GM21529 (cell line): ENCODE measurements around the gene ATP6V0D1.
"Not testable (repeated sequence)": the region's sequence is repeated elsewhere in the genome, so short reads cannot be mapped to it uniquely, and the experiment has no call there.

Source experiments
- ATAC-seq: cut with Tn5 transposase; IDR thresholded peaks from one replicate; pipeline ENCODE4 v1.9.1; 2021; ENCODE audit not compliant: unreplicated experiment

ATP6V0D1 gene

DNA sequence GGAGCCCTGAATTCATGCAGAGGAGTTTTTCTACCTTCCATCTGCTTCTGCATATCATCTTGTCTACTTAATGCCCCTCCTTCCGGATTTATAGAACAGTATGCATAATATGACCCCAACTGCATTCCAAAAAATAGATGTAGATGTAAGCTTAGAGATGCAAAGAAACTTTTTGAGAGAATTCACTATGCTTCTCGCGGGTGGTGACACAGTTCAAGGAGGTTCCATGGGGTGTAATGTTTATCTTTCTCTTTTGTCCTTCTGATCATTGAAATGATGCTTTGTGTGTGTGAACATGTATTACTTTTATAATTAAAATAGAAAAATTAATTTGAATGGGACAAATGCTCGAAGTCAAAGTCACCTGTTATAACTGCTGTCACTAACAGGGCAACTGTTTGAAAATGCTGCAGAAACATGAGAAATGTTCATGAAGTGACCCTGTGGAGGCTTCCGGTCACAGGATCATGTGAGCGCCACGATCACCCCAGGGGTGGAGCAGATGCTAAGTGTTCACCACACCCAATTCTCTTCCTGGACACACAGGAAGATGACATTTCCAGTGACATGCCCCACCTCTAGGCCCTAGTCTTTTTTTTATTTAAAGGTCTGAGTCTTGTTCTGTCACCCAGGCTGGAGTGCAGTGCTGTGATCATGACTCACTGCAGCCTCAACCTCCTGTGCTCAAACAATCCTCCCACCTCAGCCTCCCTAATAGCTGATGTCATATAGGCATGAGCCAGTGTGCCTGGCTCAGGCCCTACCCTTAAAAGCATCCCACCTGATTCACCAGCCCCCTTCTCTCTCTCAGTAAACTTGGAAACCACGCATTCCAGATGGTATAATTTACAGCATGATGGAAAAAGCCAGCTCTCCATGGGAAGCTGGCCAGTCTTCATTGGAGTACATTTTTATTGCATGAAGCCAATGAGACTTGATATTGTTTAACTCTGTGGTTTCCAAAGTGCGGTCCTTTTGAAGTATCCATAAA is 23.4 kb upstream of the ATP6V0D1 start:
- peak; percentile 79 for ATAC-seq

DNA sequence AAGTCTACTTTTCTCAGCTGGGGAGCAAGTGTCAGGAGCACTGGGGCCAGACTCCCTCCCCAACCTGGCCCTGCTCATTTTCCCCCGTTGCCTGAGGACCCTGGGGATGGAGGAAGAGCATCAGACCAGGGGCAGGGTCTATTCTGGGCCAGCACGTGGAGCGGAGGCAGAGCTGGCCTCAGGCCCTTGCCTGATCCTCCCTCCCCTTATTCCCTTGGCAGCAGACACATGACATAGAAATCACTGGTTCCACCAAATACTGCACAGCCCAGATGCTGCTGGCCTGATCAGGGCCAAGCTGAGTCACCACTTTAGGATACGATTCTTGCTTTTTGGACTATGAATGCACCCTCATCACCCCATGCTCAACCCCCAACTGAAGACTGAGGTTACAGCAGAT is 18.1 kb upstream of the ATP6V0D1 start:
- ATAC-seq, result no peak

DNA sequence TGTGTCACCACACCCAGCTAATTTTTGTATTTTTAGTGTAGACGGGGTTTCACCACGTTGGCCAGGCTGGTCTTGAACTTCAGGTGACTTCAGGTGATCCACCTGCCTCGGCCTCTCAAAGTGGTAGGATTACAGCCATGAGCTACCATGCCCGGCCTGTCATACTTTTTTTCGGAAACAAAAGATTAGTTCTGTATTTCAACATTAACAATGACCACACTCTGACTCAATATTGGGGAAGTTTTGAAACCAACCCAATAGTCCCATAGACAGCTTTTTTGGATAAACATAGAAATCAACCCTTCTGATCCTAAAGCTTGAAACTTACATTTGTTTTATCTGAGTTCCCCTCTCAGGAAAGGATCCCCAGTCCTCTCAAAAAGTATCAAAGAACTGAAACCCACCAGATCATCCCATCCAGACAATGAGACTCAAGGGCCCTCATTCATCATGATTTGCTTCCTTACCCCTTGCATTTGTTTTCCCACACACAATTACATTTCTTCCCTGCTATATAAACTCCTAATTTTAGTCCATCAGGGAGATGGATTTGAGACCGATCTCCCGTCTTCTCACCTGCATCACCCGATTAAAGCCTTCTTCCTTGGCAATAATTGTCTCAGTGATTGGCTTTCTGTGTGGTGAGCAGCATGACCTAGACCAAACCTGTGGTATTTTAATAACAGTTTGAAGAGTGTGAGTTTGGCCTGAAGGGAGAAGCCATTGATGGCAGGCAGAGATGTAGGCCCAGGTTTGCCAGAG is 9.6 kb upstream of the ATP6V0D1 start:
- no peak for ATAC-seq

DNA sequence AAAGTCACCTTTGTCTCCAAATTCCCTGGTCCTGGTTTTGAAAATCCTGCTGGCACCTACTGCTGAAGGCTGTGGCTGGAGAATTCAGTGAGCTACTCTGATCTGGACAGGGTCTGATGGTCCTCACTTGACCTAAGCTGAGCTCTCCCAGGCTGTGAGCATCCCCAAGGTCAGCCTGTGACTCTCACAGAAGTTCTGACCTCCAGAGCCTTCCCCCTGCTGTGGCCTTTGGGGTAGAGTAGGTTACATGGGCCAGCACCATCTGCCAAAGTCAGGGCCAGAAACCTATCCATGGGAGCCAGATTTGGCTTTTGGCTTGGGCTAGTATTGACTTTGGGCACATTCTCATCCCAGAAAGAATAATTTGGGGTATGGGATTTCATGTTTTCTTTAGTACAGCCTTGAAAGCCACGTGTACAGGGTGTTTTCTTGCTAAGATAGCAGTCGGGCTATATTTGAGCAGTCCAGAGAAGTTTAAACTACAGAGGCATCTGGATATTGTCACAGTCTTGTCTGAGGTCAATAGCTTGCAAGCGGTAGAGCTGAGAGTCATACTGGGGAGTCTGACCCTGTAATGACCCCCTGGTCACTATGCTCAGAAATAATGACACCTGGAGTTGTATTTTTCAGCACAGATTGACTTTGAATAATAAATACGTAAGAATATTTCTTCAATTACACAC is 8.6 kb upstream of the ATP6V0D1 start:
- ATAC-seq, result no peak

DNA sequence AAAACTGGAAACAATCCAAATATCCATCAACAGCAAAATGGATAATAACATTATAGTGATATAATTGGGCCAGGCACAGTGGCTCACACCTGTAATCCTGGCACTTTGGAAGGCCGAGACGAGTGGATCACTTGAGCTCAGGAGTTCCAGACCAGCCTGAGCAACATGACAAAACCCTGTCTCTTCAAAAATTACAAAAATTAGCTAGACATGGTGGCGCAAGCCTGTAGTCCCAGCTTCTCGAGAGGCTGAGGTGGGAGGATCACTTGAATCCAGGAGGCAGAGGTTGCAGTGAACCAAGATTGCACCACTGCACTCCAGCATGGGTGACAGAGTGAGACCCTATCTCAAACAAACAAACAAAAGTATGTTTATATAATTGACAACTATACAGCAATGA is 6.6 kb upstream of the ATP6V0D1 start:
- not testable (repeated sequence) for ATAC-seq

DNA sequence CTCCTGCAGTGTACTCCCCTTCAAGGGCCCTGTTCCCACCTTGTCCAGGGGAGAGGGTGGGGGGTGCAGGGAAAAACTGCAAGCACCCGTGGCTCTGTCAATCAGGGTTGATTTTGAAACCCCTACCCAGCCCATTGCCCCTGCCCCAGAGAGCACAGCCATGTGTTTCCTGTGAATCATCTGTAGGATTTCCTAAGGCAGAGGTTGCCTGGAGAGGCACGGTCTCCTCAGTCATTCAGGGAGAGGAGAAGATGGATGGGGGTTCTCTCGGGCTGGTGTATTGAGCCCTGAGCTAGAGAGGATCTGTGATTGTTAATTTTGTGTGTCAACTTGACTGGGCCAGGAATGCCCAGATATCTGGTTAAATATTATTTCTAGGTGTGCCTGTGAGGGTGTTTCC is 5.8 kb upstream of the ATP6V0D1 start:
- no peak for ATAC-seq

DNA sequence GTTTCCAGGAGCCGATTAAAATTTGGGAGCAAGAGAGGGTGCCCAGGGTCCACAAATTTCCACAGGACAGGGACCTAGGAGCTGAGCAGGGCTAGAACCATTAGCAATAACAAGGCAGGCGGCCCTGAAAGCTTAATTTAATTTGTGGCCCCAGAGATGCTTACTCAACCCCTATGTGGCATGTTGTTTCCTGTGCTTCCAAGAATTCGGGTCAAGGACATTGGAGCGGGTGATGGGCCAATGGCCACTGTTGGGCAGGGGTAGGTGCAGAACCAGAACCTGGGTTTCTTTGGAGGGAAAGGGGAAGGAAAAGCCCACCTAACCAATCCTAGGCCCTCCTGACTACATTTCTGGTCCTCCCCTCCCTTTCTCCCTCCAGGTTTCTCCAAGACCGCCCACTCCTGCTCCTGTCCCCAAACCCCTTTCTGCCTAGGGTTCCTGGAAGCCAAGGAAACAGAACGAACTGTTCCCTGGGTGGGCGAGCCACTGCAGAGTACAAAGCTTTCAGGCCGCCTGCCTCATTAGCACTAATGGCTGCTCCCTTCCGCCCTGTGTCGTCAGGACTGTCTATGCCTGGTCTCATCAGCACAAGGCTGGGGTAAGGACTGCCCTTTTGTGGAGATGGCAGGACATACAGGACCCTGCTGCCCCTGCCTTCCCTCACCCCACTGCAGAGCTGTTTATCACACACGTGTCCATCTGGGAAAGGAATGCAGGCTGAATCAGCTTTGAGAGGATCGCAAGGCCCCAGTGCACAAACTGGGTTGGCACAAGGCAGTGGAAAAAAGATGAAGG is 3.0 kb upstream of the ATP6V0D1 start:
- ATAC-seq, result no peak

DNA sequence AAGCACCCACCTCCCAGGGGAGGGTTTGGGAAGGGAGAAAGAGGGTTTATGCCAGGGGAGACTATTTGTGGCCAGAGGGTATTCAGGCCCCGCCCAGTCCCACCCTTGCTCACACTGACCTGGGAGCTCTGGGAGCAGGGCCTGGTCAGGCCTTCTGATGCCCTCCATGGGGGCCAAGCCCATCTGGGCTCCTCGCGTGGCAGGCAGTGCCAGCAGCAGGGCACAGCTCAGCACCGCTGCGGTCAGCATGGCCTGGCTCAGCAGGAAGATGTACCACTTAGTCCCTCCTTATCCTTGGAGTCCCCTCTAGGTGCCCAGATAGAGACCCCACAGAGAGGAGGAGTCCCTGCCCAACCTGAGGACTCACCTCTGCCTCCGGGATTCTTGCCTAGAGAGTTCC is 2.2 kb upstream of the ATP6V0D1 start, which contains the start of gene AGRP:
AGRP (minus strand) TSS at position 398 of the 400 bp plus-strand sequence; CDS start at position 249, 149 bp downstream.
- ATAC-seq, result no peak

DNA sequence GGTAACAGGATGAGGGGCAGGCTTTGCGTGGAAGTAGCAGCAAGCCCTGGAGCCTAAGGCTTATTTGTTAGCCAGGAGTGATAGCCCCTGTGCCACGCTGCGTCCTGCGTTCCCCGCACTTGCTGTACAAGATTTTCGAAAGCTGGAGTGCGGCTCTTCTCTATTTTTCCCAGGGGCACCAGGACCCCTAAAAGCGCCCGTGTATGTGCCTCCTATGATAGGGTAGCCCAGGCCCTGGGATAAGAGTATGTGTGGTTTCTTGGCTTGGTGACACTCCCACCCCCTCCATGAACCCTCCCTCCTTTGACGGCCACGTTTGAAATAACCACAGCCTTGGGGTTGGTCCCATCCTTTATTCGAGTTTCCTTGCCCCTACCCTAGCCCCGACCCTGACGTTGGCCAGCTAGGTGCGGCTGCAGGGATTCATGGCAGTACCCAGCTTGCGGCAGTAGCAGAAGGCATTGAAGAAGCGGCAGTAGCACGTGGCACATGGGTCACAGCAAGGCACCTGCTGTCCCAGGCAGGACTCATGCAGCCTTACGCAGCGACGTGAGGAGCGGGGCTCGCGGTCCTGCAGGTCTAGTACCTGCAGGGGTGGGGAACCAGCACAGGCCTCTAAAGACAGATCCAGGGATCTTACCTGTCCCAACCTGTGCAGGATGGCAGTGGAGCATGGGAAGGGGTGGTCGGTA is 1.4 kb upstream of the ATP6V0D1 start:
- ATAC-seq, result no peak

DNA sequence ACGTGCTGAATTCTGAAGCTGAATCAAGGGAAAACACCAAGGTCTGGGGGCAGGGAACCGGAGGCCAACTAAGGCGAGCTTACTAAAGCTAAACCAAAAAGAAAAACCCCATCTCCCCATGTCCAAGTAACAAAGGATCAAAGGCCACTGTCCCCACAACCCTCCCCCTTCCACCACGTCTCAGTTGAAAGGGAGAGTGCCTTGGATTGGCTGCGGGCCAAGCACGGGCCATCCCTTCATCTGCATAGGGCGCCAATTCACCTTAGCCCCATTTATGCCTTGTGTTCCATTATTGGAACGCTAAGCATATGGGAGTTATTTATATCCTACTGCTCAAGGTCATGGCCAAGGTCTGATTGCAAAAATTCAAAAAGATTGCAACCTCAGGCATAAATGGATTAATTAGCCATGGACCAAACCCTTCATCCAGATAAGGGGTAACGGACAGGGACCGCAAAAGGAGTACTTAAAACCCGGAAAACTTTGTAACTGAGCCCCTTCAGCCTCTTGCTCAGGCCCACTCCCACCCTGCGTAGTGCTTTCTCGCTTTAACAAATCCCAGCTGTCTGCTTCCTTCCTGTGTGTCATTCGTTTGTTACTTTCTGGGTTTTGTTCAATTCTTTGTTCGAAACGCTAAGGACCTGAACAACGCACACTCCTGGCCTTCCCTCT is 740 bp upstream of the ATP6V0D1 start:
- ATAC-seq, result no peak

DNA sequence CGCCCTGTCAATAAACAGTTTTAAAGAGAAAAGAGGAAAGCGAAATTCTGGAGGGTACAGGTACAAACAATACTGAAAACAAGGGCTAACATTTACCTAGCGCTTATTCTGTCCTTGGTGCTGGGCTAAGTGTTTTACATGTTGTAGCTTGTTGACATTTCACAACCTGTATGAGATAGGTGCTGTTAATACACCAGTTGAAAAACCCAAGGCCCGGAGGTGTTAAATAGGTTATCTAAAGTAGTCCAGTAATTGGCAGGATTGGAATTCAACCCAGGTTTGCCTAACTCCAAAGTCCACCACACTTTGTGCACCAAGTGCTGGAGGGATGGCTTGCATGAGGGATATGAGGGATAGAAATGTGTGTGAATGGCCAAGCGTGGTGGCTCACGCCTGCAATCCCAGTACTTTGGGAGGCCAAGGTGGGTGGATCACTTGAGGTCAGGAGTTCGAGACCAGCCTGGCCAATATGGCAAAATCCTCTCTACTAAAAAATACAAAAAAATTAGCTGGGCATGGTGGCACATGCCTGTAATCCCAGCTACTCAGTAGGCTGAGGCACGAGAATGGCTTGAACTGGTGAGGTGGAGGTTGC is 2.9 kb downstream of the ATP6V0D1 start:
- no peak for ATAC-seq

DNA sequence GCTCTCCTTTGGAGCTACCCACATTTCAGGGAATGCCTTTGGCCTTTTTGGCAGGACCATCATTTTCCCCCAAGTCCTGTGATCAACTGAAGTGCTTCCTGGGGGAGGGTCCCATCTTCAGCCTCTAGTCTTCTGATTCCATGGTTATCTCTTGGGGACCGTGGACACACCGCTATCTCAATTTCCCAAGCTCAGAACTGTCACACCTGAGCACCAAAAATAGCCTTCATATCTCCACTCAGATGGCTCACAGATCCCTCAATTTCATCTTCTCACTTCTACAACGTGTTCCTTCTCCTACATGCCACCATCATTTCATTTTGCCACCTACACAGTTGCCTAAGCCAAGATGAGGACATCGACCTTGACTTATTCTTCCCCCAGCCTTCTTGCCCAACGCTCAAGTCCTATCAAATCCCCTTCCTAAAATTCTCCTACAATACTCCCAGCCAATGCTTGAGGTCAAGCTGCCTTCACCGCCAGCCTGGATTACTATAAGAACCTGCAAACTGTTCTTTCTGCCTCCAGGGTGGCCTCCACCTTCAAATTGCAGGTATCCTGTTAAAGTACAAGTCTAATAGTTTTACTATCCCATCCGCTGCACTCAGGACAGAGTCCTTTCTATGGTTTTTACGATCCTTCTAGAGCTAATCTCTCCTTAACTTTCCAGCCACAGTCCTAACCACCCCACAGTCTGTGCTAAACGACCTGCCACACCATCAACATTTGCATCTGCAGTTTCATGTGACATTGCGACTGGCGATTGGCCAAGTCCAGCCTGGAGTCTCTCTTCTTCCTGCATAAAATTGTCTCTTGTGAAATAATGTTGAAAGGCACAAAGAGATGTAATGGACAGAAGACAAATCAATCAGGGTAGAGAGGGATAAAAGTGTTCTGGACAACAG is 6.2 kb downstream of the ATP6V0D1 start:
- ATAC-seq, result no peak

DNA sequence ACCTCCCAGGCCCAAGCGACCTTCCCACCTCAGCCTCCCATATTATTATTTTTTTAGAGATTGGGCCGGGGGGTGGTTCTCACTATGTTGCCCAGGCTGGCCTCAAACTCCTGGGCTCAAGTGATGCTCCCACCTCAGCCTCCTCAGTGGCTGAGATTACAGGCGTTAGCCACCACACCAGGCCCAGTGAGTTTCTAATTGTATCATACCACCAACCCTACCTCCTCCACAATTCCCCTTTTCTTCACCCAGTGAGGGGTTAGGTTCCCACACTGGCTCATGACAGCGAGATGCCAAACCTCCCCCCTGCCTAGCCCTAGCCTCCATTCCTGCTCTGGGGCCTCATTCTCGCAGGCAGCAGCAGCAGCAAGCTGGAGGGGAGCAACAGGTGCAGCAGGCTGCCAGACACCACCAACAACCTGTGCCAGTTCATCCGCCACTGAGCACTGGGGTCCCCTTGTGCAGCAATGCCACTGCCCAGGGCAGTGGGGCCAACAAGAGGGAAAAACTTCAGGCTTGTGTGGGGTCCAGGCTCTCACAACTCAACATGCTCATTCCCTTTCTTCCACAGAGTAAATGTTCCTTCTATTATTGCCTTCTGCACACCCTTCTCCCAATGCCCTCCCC is 9.1 kb downstream of the ATP6V0D1 start:
- no peak for ATAC-seq

DNA sequence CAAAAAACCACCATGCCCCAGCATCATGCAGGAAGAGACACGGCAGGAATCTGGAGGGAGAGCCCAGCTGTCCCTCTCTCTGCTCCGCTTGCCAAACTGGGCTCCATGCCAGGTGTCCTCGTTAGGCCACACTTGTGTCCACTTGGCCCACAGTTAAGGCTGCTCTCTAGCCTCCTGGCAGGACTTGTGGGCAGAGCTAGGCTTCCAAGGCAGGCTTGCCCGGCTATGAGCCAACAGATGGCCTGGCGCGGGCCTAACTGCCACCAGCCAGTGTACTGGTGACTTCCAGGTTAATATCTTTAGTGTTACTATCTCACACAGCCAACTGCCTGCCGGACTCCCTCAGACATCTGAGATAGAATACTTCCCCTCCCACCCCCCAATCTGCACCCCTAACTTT is 10.6 kb downstream of the ATP6V0D1 start:
- ATAC-seq, result no peak

DNA sequence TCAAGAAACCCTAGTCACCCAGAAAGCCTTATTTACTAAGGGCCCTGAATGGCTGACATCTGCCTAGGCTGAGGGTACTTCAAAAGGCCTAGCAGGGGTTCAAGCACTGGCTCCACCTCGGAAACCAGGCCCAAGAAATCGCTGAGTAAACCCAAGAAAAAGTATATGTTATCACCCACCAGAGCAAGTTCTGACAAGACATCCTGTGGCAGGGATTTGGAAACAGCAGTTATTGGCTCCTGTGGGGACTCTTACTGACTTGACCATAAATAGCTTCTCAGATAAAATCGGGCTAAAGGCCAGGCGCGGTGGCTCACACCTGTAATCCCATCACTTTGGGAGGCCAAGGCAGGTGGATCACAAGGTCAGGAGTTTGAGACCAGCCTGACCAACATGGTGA is 12.2 kb downstream of the ATP6V0D1 start:
- no peak for ATAC-seq

DNA sequence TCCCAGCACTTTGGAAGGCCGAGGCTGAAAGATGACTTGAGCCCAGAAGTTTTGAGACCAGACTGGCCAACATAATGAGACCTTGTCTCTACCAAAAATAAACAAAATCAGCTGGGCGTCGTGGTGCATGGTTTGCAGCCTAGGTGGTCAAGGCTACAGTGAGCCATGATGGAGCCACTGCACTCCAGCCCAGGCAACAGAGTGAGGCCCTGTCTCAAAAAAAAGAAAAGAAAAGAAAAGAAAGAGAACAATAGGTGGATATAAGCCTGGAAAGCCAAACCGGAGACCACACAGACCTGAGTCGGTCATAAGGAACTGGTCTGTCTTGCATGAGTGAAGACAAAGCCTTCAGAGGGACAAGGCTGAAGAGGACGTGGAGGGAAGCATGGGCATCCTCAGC is 14.4 kb downstream of the ATP6V0D1 start:
- no peak for ATAC-seq

DNA sequence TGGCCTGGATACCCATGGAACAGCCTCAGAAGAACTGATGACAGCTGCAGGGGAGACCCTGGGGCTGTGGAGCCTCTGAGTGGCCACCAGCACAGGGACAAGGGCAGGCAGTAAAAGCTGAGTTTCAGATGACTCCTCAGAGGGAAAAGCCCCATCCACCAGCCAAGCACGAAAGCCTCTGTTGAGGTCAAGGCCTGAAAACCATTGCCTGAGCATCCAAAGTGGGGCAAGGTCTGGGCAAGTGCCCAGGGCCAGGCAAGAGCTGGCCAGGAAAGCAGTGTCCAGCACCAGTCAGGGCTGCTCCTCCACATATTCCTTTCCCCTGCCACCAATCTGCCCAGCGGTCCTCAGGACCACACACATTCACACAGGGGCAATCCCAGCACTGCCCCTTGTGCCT is 16.4 kb downstream of the ATP6V0D1 start:
- no peak for ATAC-seq

DNA sequence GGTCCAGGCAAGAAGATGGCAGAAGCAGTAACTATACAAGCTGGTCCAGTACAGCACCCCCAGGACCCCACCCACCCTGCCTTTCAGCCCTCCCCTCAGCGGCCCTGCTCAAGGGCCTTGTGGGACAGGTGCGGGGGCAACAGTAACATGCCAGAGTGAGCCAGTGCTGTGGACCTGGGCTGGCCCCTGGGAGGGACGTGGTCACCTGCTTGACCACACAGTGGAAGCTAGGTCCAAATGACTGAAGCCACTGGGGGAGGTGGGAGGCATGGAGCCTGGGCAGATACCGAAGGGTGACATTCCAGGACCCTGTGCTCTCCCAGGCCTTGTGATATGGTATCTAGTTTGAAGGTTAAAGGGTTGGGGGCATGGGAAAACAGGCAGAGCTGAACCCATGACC is 17.3 kb downstream of the ATP6V0D1 start:
- ATAC-seq, result no peak
